ENCODE measurements around the gene PHOX2A.

DNA sequence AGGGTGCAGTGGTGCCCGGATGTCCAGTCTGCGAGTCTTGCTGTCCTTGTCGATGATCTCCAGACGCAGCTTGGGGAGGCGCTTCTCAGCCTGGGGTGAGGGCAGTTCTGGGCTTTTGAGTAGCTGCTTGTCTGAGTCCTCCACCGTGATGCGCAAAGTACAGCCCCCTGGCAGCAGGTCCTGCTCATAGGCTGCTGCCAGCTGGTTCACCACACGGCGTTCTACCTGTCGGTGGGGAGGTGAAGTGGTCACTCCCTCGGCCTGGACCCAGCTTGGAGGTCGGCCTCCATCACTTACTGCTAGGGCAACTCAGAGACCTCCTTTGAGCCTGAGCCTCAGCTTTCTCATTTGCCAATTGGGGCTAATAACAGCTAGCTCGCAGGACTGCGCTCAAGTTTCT, 49.4 kb upstream of the PHOX2A start:
- TF ChIP-seq, protein P1, sequence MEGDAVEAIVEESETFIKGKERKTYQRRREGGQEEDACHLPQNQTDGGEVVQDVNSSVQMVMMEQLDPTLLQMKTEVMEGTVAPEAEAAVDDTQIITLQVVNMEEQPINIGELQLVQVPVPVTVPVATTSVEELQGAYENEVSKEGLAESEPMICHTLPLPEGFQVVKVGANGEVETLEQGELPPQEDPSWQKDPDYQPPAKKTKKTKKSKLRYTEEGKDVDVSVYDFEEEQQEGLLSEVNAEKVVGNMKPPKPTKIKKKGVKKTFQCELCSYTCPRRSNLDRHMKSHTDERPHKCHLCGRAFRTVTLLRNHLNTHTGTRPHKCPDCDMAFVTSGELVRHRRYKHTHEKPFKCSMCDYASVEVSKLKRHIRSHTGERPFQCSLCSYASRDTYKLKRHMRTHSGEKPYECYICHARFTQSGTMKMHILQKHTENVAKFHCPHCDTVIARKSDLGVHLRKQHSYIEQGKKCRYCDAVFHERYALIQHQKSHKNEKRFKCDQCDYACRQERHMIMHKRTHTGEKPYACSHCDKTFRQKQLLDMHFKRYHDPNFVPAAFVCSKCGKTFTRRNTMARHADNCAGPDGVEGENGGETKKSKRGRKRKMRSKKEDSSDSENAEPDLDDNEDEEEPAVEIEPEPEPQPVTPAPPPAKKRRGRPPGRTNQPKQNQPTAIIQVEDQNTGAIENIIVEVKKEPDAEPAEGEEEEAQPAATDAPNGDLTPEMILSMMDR (IDR thresholded peaks at IDR 0.05) = no peak
- TF ChIP-seq POLR2A (IDR thresholded peaks at IDR 0.05) = no peak

All from lower leg skin (tissue), 3 donors.